Esophagus muscularis mucosa (tissue), 4 donors: ENCODE data around the gene ANXA8L1.

Source experiments
- CTCF ChIP-seq, 3 experiments: fragments of 200-600 bp in 2 of 3; fragments of 450-650 bp in 1 of 3; sonication (generic) in 2 of 3; IDR thresholded peaks; one replicate each; pipeline ENCODE4 v1.5.1; 2017 to 2019; ENCODE audit warnings: antibody characterized with exemption in 3 of 3, mild to moderate bottlenecking in 2 of 3, moderate library complexity in 1 of 3
- EP300 ChIP-seq: sonication (generic); formaldehyde crosslinking; IDR thresholded peaks from one replicate; pipeline ENCODE4 v1.6.1; 2017; ENCODE audit warnings: antibody characterized with exemption
- POLR2A ChIP-seq: fragments of 450-650 bp; IDR thresholded peaks from one replicate; pipeline ENCODE4 v1.6.1; 2017; ENCODE audit warnings: antibody characterized with exemption, moderate library complexity, mild to moderate bottlenecking, low read depth

GRCh38 chr10:46329690-46330016, 45.9 kb upstream of the ANXA8L1 start:
- TF ChIP-seq CTCF (IDR thresholded peaks at IDR 0.05) (no peak), POLR2A (no peak), EP300 (no peak)
